ENCODE measurements around the gene CLCN1. TPM values are rescaled to one million over a fixed set of nuclear protein-coding genes. Genes with fewer than 3 reads are reported as not detected.

CLCN1 gene
- total RNA-seq, 1 donor from 2014 or later = not detected

- intact Hi-C loops (cut with micrococcal nuclease) = no loop called here
- ATAC-seq = peak; percentile 93
- peak; percentile 97 for DNase-seq
Observed at GRCh38 chr7:143380646-143381426, 64.9 kb downstream of the CLCN1 start, which contains the start of gene ZYX. Gene ZYX, plus strand, starts transcription at chr7:143381345. Its CDS starts 227 bp downstream, at chr7:143381572.

GRCh38 chr7:143381427-143382125, 65.7 kb downstream of the CLCN1 start:
- intact Hi-C loops (cut with micrococcal nuclease) = no loop called here
- ATAC-seq (peak; percentile 3), DNase-seq (peak; percentile 87)

- no peak for DNase-seq
- no peak for ATAC-seq
- intact Hi-C loops (cut with micrococcal nuclease) = no loop called here
Observed at GRCh38 chr7:143382126-143382790, 66.3 kb downstream of the CLCN1 start.

GRCh38 chr7:143382791-143383641, 67.1 kb downstream of the CLCN1 start:
- intact Hi-C loops (cut with micrococcal nuclease) = no loop called here
- ATAC-seq (no peak), DNase-seq (peak; percentile 31)

- DNase-seq (no peak), ATAC-seq (no peak)
- intact Hi-C loops (cut with micrococcal nuclease) = no loop called here
Observed at GRCh38 chr7:143383642-143383957, 67.7 kb downstream of the CLCN1 start.

GRCh38 chr7:143384148-143384547, 68.2 kb downstream of the CLCN1 start:
- intact Hi-C loops (cut with micrococcal nuclease) = no loop called here
- ATAC-seq = no peak
- DNase-seq = no peak

- ATAC-seq (no peak), DNase-seq (peak; percentile 34)
- intact Hi-C loops (cut with micrococcal nuclease) = no loop called here
Observed at GRCh38 chr7:143384661-143385631, 69.0 kb downstream of the CLCN1 start.

- DNase-seq (peak; percentile 44), ATAC-seq (peak; percentile 10)
- intact Hi-C loops (cut with micrococcal nuclease) = no loop called here
Observed at GRCh38 chr7:143385891-143386781, 70.2 kb downstream of the CLCN1 start.

GRCh38 chr7:143387156-143387975, 71.5 kb downstream of the CLCN1 start:
- peak; percentile 36 for DNase-seq
- no peak for ATAC-seq
- intact Hi-C loops (cut with micrococcal nuclease) = no loop called here

GRCh38 chr7:143388051-143388450, 72.1 kb downstream of the CLCN1 start:
- DNase-seq = no peak
- intact Hi-C loops (cut with micrococcal nuclease) = no loop called here
- no peak for ATAC-seq

- peak; percentile 38 for DNase-seq
- intact Hi-C loops (cut with micrococcal nuclease) = no loop called here
- ATAC-seq = no peak
Observed at GRCh38 chr7:143388491-143389101, 72.7 kb downstream of the CLCN1 start.

- DNase-seq (no peak), ATAC-seq (no peak)
- intact Hi-C loops (cut with micrococcal nuclease) = no loop called here
Observed at GRCh38 chr7:143389316-143390103, 73.6 kb downstream of the CLCN1 start.

GRCh38 chr7:143390104-143390772, 74.3 kb downstream of the CLCN1 start:
- intact Hi-C loops (cut with micrococcal nuclease) = no loop called here
- ATAC-seq = no peak
- no peak for DNase-seq

- intact Hi-C loops (cut with micrococcal nuclease) = no loop called here
- ATAC-seq = no peak
- peak; percentile 34 for DNase-seq
Observed at GRCh38 chr7:143390773-143391317, 74.9 kb downstream of the CLCN1 start.

All from left ventricle myocardium superior (tissue), 1 donor.